Stimulated activated CD4-positive, alpha-beta T cell treated with anti-CD3 and anti-CD28 coated beads, Interleukin-4, amount 100 ng/mL, for 4 hours (primary cell): Measurements from ENCODE around the gene SIAH3.

Experiments
- DNase-seq, 2 experiments: peaks; one replicate each; pipeline ENCODE4 v3.0.0-alpha.2; 2020

Gene SIAH3

GRCh38 chr13:45817833-45818232 is 33.7 kb downstream of the SIAH3 start:
- no peak for DNase-seq

- no peak for DNase-seq
Observed at GRCh38 chr13:45816427-45816826, 35.1 kb downstream of the SIAH3 start.

- no peak for DNase-seq
Observed at GRCh38 chr13:45812695-45813372, 38.7 kb downstream of the SIAH3 start.

- DNase-seq, result no peak
Observed at GRCh38 chr13:45811891-45812694, 39.5 kb downstream of the SIAH3 start.

GRCh38 chr13:45809801-45810394 is 41.7 kb downstream of the SIAH3 start:
- no peak for DNase-seq

- no peak for DNase-seq
Observed at GRCh38 chr13:45808925-45809324, 42.6 kb downstream of the SIAH3 start.

- no peak for DNase-seq
Observed at GRCh38 chr13:45807520-45808099, 43.9 kb downstream of the SIAH3 start.

- no peak for DNase-seq
Observed at GRCh38 chr13:45800485-45800884, 51.1 kb downstream of the SIAH3 start.

- DNase-seq, result no peak
Observed at GRCh38 chr13:45799451-45799850, 52.1 kb downstream of the SIAH3 start.

- no peak for DNase-seq
Observed at GRCh38 chr13:45798851-45799250, 52.7 kb downstream of the SIAH3 start.

GRCh38 chr13:45796426-45797235 is 54.9 kb downstream of the SIAH3 start:
- DNase-seq, result no peak

GRCh38 chr13:45792827-45793303 is 58.7 kb downstream of the SIAH3 start:
- DNase-seq, result no peak

- DNase-seq, result no peak
Observed at GRCh38 chr13:45788011-45788410, 63.5 kb downstream of the SIAH3 start.

GRCh38 chr13:45787346-45787745 is 64.2 kb downstream of the SIAH3 start:
- DNase-seq, result no peak

- DNase-seq, result no peak
Observed at GRCh38 chr13:45786293-45786920, 65.1 kb downstream of the SIAH3 start.

- DNase-seq, result no peak
Observed at GRCh38 chr13:45784755-45785675, 66.5 kb downstream of the SIAH3 start.

- DNase-seq, result no peak
Observed at GRCh38 chr13:45783346-45784043, 68.1 kb downstream of the SIAH3 start.

- no peak for DNase-seq
Observed at GRCh38 chr13:45782327-45783045, 69.1 kb downstream of the SIAH3 start.

- DNase-seq, result no peak
Observed at GRCh38 chr13:45781553-45782326, 69.8 kb downstream of the SIAH3 start.
